IMR-90 (cell line): ENCODE data around the gene UCKL1. TPM values are rescaled to one million over a fixed set of nuclear protein-coding genes. Genes with fewer than 3 reads are reported as not detected.
A peak's percentile ranks its signal among the peaks of the same experiment; 100 is the strongest.

Experiments used
- ATAC-seq: fragments of 200-7000 bp; cut with Tn5 transposase; 2 replicates; pipeline ENCODE4 v1.9.1; 2020; ENCODE audit warnings: low read depth, mild to moderate bottlenecking, moderate library complexity
- BruUV-seq: library from RNA; stranded (reverse); fragments of 400-500 nt; replicated peaks from 2 replicates; lab custom pipeline; 2021; lab: Mats Ljungman, UMichigan
- CTCF ChIA-PET: fragments of 300-600 bp; formaldehyde crosslinking; extraction: SDS; loops from one replicate; lab custom pipeline; 2021; ENCODE audit warnings: antibody characterized with exemption; lab: Yijun Ruan, JAX
- POLR2A ChIA-PET: fragments of 300-600 bp; sonication (Branson Sonifier 250); formaldehyde crosslinking; loops from one replicate; lab custom pipeline; 2022; ENCODE audit warnings: antibody characterized with exemption; ENCODE audit not compliant: unreplicated experiment; lab: Charles Lee
- DNase-seq: peaks from one replicate; pipeline ENCODE4 v3.0.0; 2013
- H2AFZ ChIP-seq: replicated peaks from 2 replicates; pipeline ENCODE3; 2013; ENCODE audit warnings: low read length, mild to moderate bottlenecking; ENCODE audit not compliant: poor library complexity
- H2AK5ac ChIP-seq: 2 replicates; pipeline ENCODE4 v1.6.1; 2013; ENCODE audit warnings: low read depth, low read length, inconsistent platforms
- H2AK9ac ChIP-seq: replicated peaks from 2 replicates; pipeline ENCODE3; 2013; ENCODE audit warnings: mild to moderate bottlenecking, low read depth, low read length, moderate library complexity; ENCODE audit not compliant: poor library complexity
- H2BK120ac ChIP-seq: 2 replicates; pipeline ENCODE4 v1.6.1; 2013; ENCODE audit warnings: low read depth, low read length, inconsistent platforms
- H2BK15ac ChIP-seq: 3 replicates; pipeline ENCODE4 v1.6.1; 2013; ENCODE audit warnings: low read depth, low read length, inconsistent platforms
- H2BK20ac ChIP-seq: 2 replicates; pipeline ENCODE4 v1.6.1; 2013; ENCODE audit warnings: low read depth, mild to moderate bottlenecking, inconsistent platforms, low read length, moderate library complexity
- H2BK5ac ChIP-seq: 2 replicates; pipeline ENCODE4 v1.6.1; 2013; ENCODE audit warnings: mild to moderate bottlenecking, low read depth, low read length, inconsistent platforms; ENCODE audit not compliant: poor library complexity, severe bottlenecking
- H3K14ac ChIP-seq: replicated peaks from 2 replicates; pipeline ENCODE4 v1.6.1; 2013; ENCODE audit warnings: low read depth, low read length, inconsistent platforms
- H3K18ac ChIP-seq: 2 replicates; pipeline ENCODE4 v1.6.1; 2013; ENCODE audit warnings: low read depth, low read length, control low read depth
- H3K23ac ChIP-seq: 2 replicates; pipeline ENCODE4 v1.6.1; 2013; ENCODE audit warnings: low read depth, low read length, inconsistent platforms
- H3K27ac ChIP-seq: 2 replicates; pipeline ENCODE4 v1.5.1; 2013; ENCODE audit warnings: mild to moderate bottlenecking, control low read depth, low read length; ENCODE audit not compliant: insufficient read depth
- H3K27me3 ChIP-seq: 2 replicates; pipeline ENCODE4 v1.6.1; 2013; ENCODE audit warnings: low read length; ENCODE audit not compliant: control insufficient read depth, insufficient read depth
- H3K36me3 ChIP-seq: 2 replicates; pipeline ENCODE4 v1.6.1; 2013; ENCODE audit warnings: low read length, mixed read lengths; ENCODE audit not compliant: control insufficient read depth, insufficient read depth
- H3K4ac ChIP-seq: 2 replicates; pipeline ENCODE4 v1.6.1; 2013; ENCODE audit warnings: low read depth, low read length, inconsistent platforms
- H3K4me1 ChIP-seq: 2 replicates; pipeline ENCODE4 v1.6.1; 2013; ENCODE audit warnings: low read length, mixed read lengths; ENCODE audit not compliant: control insufficient read depth, insufficient read depth
- H3K4me2 ChIP-seq: 2 replicates; pipeline ENCODE4 v1.6.1; 2013; ENCODE audit warnings: low read depth, mild to moderate bottlenecking, control low read depth, low read length, moderate library complexity
- H3K4me3 ChIP-seq: 2 replicates; pipeline ENCODE4 v1.5.1; 2013; ENCODE audit warnings: low read depth, mild to moderate bottlenecking, control low read depth, low read length, moderate library complexity; ENCODE audit not compliant: insufficient read depth
- H3K56ac ChIP-seq: 2 replicates; pipeline ENCODE4 v1.6.1; 2013; ENCODE audit warnings: low read length, inconsistent platforms; ENCODE audit not compliant: insufficient read depth; ENCODE audit errors: extremely low read depth
- H3K79me1 ChIP-seq, 2 experiments: 2 replicates each; pipeline ENCODE4 v1.6.1; 2013; ENCODE audit warnings: low read length in 2 of 2, inconsistent platforms in 1 of 2, low read depth in 1 of 2
- H3K9ac ChIP-seq: 2 replicates; pipeline ENCODE4 v1.6.1; 2013; ENCODE audit warnings: low read depth, low read length, control low read depth
- H3K9me1 ChIP-seq: 2 replicates; pipeline ENCODE4 v1.6.1; 2013; ENCODE audit warnings: low read length, inconsistent platforms; ENCODE audit not compliant: insufficient read depth
- H3K9me3 ChIP-seq: 2 replicates; pipeline ENCODE4 v1.6.1; 2013; ENCODE audit warnings: low read length; ENCODE audit not compliant: control insufficient read depth, insufficient read depth
- H4K20me1 ChIP-seq: 2 replicates; pipeline ENCODE4 v1.6.1; 2013; ENCODE audit warnings: low read length, inconsistent platforms; ENCODE audit not compliant: insufficient read depth
- H4K5ac ChIP-seq: 2 replicates; pipeline ENCODE4 v1.6.1; 2013; ENCODE audit warnings: mild to moderate bottlenecking, low read depth, low read length, control low read depth
- H4K8ac ChIP-seq, 2 experiments: 2 replicates each; pipeline ENCODE4 v1.6.1; 2013; ENCODE audit warnings: low read depth in 2 of 2, low read length in 2 of 2, control low read depth in 1 of 2, inconsistent platforms in 1 of 2
- H4K91ac ChIP-seq: 2 replicates; pipeline ENCODE4 v1.6.1; 2013; ENCODE audit warnings: low read depth, low read length, inconsistent platforms; ENCODE audit not compliant: insufficient read depth
- BHLHE40 ChIP-seq: fragments of 150-350 bp; IDR thresholded peaks from 2 replicates; pipeline ENCODE4 v1.6.1; 2016; ENCODE audit warnings: mild to moderate bottlenecking, low read depth, low read length
- CHD1 ChIP-seq: IDR thresholded peaks from 2 replicates; pipeline ENCODE4 v1.6.1; 2012; ENCODE audit warnings: low read depth, low read length, improper control_type of control experiment
- CTCF ChIP-seq: conservative IDR thresholded peaks from 2 replicates; pipeline ENCODE4 v1.5.1; 2012; ENCODE audit warnings: mild to moderate bottlenecking, low read depth, low read length, improper control_type of control experiment
- NFE2L2 ChIP-seq: fragments of 150-350 bp; IDR thresholded peaks from 2 replicates; pipeline ENCODE4 v1.6.1; 2016; ENCODE audit warnings: low read depth, mild to moderate bottlenecking, low read length
- RAD21 ChIP-seq: IDR thresholded peaks from 2 replicates; pipeline ENCODE4 v1.6.1; 2012; ENCODE audit warnings: low read length, improper control_type of control experiment
- RCOR1 ChIP-seq: IDR thresholded peaks from 2 replicates; pipeline ENCODE4 v1.6.1; 2012; ENCODE audit warnings: mild to moderate bottlenecking, low read length, improper control_type of control experiment; ENCODE audit not compliant: insufficient replicate concordance
- USF2 ChIP-seq: fragments of 150-350 bp; IDR thresholded peaks from 2 replicates; pipeline ENCODE4 v1.6.1; 2017; ENCODE audit warnings: mild to moderate bottlenecking, antibody characterized with exemption, low read length, low read depth
- WGBS, 2 experiments: methylation state at CpG; one replicate each; pipeline versions ENCODE4 v1.1.5 to v1.1.7; 2013; ENCODE audit warnings: missing lambda C conversion rate in 2 of 2; ENCODE audit not compliant: insufficient read length in 1 of 2; ENCODE audit errors: extremely low coverage in 2 of 2; 5-methylcytosine and 5-hydroxymethylcytosine counted together
- dilution Hi-C: fragments of 300-500 bp; cut with HindIII; formaldehyde crosslinking; loops from one replicate; pipeline ENCODE4 v1.14.3; 2018; ENCODE audit warnings: low sequenced_read_pairs; ENCODE audit not compliant: unreplicated experiment
- in situ Hi-C: fragments of 300-500 bp; cut with MboI; formaldehyde crosslinking; loops from 3 replicates; pipeline ENCODE4 v1.14.3; 2019; ENCODE audit warnings: low sequenced_read_pairs, inconsistent platforms, mixed read lengths
- intact Hi-C: fragments of 100-400 bp; cut with micrococcal nuclease; formaldehyde crosslinking; loops from 2 replicates; pipeline ENCODE4 v1.10.0; 2022
- polyA plus RNA-seq, 3 experiments: library from polyadenylated mRNA; depleted of rRNA; stranded (reverse); fragments of >200 nt; gene quantifications; 2 replicates each; pipeline ENCODE4 v1.2.3, GENCODE V29; 2012; ENCODE audit warnings: low replicate concordance in 1 of 3
- total RNA-seq: library from RNA; depleted of rRNA; stranded (reverse); fragments of >200 nt; gene quantifications from 2 replicates; pipeline ENCODE4 v1.2.3, GENCODE V29; 2012

Gene UCKL1
- total and polyA plus RNA-seq, 2 of the 4 experiments (the other 2 are of a cell fraction): 16.7 to 54.7 TPM

- no peak for TF ChIP-seq RCOR1
These were observed 2.3 kb downstream of the UCKL1 start (continued) for GRCh38 chr20:63953764-63954429.

DNA sequence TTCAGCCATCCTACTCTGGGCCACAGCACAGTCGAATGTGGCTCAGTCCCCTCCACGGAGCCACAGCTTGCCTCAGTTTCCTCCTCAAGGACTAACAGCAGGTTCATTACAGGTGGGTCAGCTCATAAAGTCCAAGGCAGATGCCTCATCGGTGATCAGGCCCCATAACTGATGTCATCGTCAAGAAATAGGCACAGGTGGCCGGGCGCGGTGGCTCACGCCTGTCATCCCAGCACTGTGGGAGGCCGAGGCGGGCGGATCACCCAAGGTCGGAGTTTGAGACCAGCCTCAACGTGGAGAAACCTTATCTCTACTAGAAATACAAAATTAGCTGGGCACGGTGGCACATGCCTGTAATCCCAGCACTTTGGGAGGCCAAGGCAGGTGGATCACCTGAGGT is 3.4 kb downstream of the UCKL1 start:
- no peak overlapping the region for H4K5ac ChIP-seq
- no peak for DNase-seq
- TF ChIP-seq RAD21 (no peak), CTCF (no peak), BHLHE40 (no peak), NFE2L2 (no peak), USF2 (no peak), CHD1 (no peak)
- H2BK5ac ChIP-seq: no peak overlapping the region
- no peak overlapping the region for H3K4ac ChIP-seq
- peak overlapping the region; percentile 24; the same call in 1 of the 2 replicates for H2AK5ac ChIP-seq
- no peak overlapping the region for H3K18ac ChIP-seq
- H3K9me1 ChIP-seq: peaks cover 30% of the 10 kb centered on the region
- H2AFZ ChIP-seq: no peak overlapping the region
- intact Hi-C loops (no loop called here), dilution Hi-C loops (no loop called here), in situ Hi-C loops (no loop called here)
- BruUV-seq: no TSS peak
- H2AK9ac ChIP-seq: peak overlapping the region; percentile 15
- CTCF ChIA-PET: no interaction called here
- H3K23ac ChIP-seq: no peak overlapping the region
- H3K4me2 ChIP-seq: no peak overlapping the region
- H4K20me1 ChIP-seq: peaks cover 67% of the 10 kb centered on the region
- no peak overlapping the region for H2BK15ac ChIP-seq
- no peak overlapping the region for H2BK20ac ChIP-seq
- no peak overlapping the region for H3K14ac ChIP-seq
- no peak overlapping the region for H3K56ac ChIP-seq
- no peaks in the 10 kb centered on the region for H3K9me3 ChIP-seq
- no peak for ATAC-seq
- H3K79me1 ChIP-seq: peaks cover 10 to 77% of the 10 kb centered on the region in 2 experiments; a peak in 2 of 4 replicates
- H3K4me1 ChIP-seq: peaks cover 44% of the 10 kb centered on the region
- no peak overlapping the region for H3K4me3 ChIP-seq
- H3K27ac ChIP-seq: no peak overlapping the region
- peaks cover 3% of the 10 kb centered on the region; the same call in 1 of the 2 replicates for H3K36me3 ChIP-seq
- no peak overlapping the region for H2BK120ac ChIP-seq
- POLR2A ChIA-PET: no interaction called here
- no peak overlapping the region for H3K9ac ChIP-seq
- H3K27me3 ChIP-seq: no peaks in the 10 kb centered on the region
- no peak overlapping the region for H4K91ac ChIP-seq
- WGBS, 2 experiments: 94% methylated on average over 2 of the region's 14 CpGs; no CpG with 5 or more reads in 1 of the 2 experiments
- no peak overlapping the region for H4K8ac ChIP-seq
